HG03575 (cell line): ENCODE measurements around the gene MBIP.

ENCODE experiments used
- ATAC-seq: cut with Tn5 transposase; IDR thresholded peaks from one replicate; pipeline ENCODE4 v1.9.1; 2021; ENCODE audit not compliant: unreplicated experiment, insufficient number of reproducible peaks, low FRiP score; ENCODE audit errors: extremely low read depth

The MBIP gene

DNA sequence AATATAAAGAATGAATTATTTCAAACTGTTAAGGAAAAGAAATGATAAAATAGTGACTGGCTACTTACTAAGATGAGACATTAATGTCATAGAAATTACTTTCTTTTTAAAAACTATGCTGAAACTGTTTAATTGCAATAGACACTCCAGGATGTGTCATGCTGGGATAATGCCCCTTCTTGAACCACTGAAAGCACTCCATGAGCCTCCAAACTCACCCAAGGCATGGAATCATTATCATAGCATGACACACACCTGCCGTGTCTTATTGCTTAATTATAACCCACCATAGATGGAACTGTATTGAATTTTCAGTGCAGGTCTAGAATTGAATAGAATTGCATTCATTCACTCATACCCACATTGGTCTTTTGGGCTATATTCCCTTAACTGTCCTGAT lies 4.3 kb downstream of the MBIP start:
- no peak for ATAC-seq

DNA sequence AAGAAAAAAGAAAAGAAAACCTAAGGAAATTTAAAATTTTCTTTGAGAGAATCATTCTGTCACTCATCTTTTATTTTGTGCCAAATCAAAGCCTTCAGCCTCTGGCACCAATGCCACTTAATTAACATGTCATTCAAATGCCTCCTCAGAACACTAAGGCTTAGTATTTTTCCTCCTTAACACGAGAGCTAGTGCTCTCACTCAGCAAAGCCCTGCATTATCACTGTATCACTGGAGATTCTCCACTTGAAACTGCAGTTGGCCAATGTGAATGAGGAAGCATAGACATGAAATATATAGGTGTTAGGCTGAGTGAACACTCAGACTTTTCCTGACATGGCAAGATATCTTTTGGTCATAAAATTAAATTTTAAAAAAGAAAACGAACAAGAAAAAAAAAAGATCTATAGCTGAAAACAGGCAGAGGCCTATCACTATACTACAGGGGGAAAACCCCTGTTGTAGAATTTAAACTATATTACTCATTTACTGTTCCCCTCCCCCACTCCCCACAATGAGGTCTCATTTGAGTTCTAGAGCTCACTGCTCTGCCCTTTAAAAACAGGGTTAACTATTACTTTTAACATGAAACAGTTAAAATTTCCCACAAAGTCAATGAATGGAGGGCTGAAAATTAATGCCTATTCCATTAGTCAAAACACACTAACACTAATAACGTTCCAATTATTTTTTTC lies 5.1 kb downstream of the MBIP start:
- peak; percentile 44 for ATAC-seq

DNA sequence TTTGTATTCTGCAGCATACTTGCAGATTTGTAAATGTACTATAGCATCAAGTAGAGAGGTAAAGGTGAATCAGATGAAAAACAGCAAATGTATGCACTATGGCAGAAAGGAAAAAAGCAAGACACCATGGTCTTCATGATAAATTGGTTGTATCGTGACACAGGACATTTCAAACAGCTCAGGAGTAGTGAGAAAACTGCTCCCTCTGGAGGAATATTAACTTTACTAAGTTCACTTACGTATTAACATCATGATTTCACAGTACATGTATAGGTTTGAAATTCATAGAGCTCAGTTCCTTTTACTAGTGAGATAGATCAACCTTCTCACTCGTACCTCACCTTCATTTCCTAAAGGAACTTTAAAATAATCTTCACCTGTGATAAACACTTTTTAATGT lies 6.5 kb downstream of the MBIP start:
- no peak for ATAC-seq

DNA sequence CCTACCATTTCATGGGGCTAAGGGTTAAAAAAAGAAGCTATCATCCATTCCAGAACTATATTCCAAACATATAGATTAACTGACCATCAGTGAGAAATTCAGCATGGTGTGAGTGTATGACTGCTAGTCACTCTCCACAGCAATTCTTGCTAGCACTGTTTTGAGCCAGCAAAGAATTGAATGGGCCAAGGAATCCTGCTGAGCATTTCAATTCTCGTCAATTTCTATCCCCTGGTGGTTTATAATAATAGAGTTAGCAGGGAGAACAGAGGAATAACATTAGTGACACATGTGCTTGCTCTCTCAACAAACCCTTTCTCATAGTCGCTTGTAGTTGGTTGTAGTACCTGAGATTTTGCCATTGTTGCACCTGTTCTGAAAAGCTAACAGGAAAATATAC lies 7.2 kb downstream of the MBIP start:
- no peak for ATAC-seq

DNA sequence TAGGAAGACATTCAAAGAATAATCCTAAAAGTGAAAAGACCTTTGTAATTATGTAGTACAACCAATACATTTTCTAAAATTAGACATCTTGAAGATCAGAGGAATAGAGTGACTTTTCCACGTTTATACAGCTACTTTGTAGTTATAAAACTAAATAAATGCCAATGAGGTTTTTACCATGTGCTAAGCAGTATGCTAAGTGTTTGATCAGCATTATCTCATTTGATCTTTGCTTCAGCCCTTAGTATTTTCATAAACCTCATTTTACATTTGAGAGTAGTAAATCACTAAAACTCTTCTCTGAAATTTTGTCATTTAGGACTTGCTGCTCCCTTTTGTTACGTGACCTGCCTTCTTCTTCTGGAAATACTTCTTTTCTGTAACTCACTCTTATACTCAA lies 13.6 kb downstream of the MBIP start:
- no peak for ATAC-seq

DNA sequence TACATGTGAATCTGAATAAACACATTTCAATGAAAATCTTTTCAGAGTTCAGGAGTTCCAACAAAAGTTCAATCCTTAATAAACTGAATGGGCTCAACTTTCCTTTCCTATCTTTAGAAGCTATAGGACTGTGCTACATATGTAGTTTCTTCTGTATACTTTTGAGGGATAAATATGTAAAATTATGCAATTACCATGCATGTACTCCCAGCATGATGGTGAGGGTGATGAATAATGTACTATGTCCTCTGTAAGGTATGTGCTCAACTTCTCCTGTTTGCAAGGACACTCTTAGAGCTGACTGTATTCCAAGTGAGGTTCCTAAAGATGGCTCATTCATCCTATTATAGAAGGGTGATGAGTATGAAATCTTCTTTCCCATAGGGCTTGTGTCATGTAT lies 15.5 kb downstream of the MBIP start:
- no peak for ATAC-seq

DNA sequence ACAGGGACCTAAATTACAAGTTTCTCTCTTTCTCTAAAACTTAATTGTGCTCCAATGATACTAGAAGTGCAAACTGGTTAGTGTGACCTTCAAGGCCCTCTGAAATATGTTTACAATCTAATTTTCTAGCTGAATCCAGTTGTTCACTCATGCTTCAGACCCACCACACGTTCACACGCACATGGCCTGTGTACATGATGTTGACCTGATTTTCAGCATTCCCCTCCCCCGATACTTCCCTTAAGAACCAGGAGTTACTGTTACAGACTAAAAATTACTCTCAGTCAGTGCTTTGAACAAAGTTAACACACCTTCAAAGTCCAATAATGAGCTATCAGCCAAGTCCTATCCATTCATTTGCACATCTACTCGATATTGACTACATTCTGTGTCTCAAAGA lies 16.5 kb downstream of the MBIP start:
- ATAC-seq, result no peak

DNA sequence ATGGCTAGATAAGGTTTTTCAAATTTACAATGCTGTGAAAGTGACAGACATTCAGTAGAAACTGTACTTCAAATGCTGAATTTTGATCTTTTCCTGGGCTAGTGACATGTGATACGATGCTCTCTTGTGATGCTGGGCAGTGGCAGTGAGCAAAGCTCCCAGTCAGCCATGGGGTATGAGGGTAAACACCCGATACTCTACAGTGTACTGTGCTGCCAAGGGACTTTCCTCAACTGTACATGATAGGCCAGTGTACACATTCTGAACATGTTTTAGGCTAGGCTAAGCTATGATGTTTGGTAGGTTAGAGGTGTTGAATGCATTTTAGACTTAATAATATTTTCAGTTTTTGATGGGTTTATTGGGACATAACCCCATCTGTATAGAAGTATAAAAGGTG lies 17.6 kb downstream of the MBIP start:
- ATAC-seq, result no peak

DNA sequence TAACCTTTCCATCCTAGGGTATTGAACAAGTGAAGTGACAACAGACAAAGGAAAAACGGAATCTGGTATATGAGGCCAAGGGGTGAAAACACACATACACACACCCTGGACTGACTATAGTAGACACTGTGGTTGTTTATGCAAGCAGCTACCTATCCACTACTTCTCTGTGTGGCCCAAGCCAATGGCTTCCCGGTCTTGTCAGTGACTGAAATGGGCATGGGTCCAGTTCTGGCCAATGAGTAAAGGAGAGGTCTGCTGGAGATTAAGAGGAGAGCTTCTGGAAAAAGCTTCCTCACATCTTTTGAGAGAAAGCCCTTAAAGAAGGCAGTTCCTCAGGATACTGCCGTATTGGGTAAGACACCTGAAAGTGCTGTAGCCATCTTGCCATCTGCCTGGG lies 19.3 kb downstream of the MBIP start:
- no peak for ATAC-seq

DNA sequence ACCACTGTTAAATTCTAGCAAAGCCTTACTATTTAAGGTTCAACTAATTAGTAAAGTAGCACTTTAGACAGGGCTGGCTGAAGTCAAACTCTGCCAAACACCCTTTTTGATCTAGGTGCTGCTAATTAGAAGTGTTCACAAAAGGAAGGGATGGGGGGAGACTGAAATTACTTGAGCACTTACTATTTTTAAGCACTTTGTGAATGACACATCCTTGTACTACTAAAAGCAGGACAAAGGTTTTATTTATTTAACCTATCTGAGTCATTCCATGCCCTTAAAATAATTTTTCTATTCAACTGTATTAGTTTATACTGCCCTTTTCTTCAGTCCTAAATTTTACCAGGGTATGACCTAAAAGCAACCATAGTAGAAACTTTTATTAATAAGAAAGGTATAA lies 20.1 kb downstream of the MBIP start:
- ATAC-seq, result no peak

DNA sequence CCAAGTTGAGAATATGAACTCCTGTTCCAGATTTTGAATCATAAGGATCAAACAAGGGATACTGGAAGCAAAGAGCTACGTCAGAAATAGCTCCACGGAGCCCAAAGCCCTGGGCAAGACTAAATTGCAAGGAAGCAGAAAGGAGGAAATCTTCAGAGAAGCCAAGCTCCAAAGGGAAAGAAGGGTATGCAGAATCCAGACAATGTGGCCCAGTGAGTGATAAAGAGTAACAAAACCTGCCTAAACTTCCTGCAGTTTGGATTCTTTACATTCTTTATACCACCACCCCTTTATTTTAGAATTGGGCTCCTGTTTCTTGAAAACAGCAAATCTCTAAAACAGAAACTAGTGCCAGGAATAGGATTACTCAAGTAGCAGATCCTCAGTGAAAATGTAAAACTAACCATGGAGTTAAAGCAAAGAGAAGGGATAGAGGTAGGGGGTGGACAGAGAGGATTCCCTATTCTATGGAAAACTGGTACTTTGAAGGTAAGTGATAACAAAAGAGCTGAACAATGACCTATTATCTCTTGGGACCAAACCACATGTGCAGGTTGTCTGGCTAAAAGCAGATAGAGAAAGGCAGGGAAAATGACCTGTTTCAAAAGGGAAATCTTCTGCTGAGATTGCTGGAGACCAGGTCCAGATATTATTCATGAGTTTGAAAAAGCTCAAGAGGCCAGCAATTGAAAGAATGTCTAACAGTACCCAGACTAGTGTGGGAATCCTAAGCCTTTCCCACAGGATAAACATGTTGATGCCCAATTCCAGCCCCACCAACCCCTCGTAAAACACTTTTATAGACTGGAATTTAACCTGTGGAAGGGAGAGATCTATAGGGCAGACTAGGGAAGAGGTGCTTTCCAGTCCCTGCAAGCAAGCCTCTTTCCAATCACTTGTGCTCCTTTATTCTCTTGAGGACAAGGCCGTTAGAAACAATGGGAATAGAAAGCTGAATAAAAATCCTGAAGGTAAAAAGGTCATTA lies 24.5 kb downstream of the MBIP start:
- ATAC-seq, result no peak

DNA sequence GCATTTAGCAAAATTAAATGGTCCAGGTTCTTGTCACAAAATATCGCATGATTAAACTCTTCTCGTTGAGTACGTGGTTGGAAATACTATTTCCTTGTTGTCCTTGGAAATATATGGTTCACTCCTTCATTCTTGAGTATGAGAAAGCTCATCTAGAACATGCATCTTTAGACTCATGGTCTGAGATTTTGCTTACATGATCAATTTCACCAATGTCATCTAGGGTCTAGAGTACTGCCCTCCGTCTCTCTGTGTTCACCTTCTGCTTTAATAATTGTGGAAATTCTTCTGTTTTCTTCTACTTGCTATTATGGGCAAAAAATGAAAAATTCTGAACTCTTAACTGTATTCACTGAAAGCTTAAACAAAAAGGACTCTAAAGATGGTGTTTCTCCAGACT lies 25.9 kb downstream of the MBIP start:
- ATAC-seq, result no peak

DNA sequence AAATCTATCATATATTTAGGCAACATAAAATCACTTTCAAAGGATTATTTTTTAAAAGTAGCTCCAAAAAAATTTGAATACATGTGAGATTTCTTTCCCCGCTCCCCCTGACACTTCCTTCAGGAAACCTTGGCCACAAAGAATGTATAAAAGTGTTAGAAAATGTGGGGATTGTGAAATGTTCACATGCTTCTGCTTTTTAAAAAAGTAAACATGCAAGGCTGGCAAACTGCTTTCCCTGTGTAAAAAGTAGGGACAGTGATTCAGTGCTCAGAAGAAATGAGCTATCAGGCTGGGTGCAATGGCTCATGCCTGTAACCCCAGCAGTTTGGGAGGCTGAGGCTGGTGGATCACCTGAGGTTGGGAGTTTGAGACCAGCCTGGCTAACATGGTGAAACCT lies 26.6 kb downstream of the MBIP start:
- ATAC-seq, result no peak

DNA sequence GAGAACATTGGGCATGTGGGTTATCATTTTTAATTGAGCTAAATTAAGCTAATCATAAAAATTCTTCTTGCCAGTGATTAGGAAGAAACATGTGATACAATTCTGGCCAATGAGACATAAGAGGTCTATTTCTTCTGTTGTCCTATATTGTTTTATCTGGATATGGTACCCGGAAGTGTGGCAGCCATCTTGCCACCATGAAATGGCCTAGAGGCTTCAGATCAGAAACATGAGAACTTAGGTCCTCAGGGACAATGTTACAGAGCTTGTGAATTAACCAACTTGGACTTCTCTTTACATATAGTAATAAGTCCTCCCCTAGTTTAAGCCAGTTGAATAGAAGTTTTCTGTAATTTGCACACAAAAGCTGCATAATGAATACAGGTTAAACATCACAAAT lies 30.5 kb downstream of the MBIP start:
- ATAC-seq, result no peak

DNA sequence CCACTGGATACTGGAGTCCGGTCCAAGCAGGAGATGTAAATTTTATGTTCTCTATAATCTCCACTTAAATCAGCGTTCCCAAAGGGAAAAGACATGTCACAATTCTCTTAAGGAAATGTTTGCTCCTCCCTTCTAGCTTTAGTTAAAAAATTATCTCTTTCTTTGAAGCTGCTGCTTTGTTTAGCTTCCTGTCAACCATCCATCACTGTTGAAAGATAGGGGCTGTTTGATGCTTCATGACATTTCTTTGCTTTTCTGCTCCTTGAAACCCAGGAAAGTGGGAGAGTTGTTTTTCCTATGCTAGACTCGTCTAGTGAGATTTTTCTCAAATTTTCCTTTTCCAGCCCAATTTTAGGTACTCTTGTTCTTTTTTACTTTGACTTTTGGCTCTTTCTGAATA lies 31.9 kb downstream of the MBIP start:
- ATAC-seq, result no peak

DNA sequence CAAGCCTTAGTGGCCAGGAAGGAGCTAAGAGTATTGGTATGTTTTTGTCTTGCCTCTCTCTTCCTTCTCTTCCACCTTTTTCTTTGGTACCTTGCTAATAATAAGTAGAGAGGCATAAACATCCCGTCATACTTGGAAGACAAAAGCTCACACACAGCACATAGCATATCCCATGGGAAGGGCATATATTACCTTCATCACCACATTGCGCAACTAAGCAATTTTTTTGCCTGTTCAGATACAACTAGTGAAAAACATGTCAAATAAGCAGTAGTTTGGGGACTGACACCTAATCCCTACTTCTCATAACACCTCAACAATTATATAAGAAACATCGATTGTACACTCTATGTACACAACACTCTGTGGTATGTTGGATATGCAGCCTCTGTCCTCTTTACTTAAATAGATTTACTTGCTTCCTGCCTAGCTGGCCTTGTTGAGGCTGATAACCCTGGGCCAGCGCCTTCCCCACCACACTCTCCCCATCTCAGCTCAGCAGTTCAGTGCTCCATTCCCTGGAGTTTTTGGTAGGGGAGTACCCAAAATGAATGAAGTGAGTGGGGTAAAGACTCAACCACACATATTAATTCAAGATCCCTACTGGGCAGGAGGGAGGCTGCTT lies 35.4 kb downstream of the MBIP start:
- no peak for ATAC-seq

DNA sequence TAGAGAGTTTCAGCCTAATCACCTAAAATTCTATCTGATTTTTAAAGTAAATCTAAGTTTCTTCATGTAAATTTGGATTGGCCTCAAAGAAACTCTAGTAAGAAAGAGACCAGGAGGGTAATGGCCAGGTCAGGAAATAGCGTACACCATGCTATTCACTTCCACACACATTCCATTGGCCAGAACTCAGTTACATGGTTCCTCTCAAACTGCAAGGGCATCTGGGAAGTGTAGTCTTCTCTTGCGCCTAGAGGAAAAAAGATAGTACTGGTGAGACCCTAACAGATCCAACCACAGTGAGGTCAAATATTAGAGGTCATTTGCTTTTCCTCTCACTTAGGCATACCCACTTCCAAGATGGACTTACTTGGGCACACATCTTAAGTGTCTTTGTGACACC lies 39.1 kb downstream of the MBIP start:
- no peak for ATAC-seq

DNA sequence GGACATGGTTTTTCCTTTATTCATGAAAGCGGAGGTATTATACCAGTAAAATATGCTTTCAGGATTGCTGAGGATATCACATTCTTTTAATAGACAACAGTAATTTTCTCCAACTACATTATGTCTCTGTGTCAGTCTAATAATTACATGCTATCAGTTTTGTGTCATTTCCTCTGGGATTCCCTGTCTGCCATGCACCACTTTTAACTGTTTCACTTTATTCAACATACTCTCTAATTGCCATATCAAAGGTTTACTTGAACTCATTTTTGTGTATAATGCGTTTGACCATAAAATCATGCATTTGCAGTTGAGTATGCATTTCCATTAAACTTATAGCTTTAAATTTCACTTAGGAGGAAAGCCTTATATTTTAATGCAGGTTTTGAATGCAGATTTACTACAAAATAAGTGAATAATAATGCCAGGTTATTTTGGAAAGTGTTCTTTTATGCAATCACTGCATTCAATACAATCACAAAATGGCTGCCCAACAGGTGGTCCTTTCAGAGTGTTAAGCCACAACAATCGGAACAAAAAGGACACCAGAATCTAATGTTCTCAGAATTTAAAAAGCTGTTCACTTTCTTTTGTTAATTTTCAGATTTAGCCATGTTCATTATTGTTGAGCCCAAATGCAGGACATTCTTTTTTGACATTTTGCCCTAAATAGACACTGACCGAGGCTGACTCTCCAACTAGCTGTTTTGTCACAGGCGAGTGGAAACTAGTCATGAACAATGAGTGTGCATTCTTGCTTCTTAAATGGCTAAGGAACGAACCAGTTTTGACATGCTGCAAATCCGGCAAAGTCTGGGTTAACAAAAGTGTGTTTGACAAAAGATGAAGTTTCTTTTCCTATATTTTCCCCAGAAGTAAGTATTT lies 40.9 kb downstream of the MBIP start:
- no peak for ATAC-seq

DNA sequence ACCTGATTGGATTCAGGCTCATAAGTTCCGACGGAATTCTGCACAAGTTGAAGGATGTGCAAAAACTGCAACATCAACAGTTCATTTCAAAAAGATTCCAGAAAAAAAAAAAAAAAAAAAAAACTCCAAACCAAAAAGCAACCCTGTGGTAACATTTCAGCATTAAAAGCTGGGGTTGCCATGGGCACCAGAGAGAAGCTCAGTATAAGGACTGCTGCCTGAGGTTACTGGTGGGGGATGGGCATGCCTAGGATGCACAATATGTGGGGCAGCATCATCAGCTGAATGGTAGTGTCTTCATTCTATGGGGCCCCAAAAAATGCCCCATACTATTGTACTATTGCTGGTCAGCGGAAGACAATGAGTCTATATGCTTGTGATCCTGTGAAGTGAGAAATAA lies 44.7 kb downstream of the MBIP start:
- ATAC-seq, result no peak
